MCF 10A (cell line): ENCODE results near the gene C1QTNF6. TPM values are rescaled to one million over a fixed set of nuclear protein-coding genes. Genes with fewer than 3 reads are reported as not detected.

ENCODE experiments used
- BruUV-seq: library from RNA; stranded (reverse); fragments of 400-500 nt; replicated peaks from 2 replicates; lab custom pipeline; 2021; lab: Mats Ljungman, UMichigan
- CTCF ChIA-PET: fragments of 300-600 bp; sonication (Branson Sonifier 250); formaldehyde crosslinking; extraction: SDS; loops from one replicate; lab custom pipeline; 2021; ENCODE audit warnings: antibody characterized with exemption, inconsistent platforms; lab: Yijun Ruan, JAX
- POLR2A ChIA-PET: fragments of 300-600, 350-650 bp; sonication (Branson Sonifier 250); formaldehyde crosslinking; extraction: SDS; loops from one replicate; lab custom pipeline; 2020; ENCODE audit warnings: antibody characterized with exemption, inconsistent platforms; lab: Yijun Ruan, JAX
- DNase-seq: peaks from one replicate; pipeline ENCODE4 v3.0.0-alpha.2; 2018; ENCODE audit not compliant: unreplicated experiment
- H3K27ac Mint-ChIP-seq: one replicate; pipeline ENCODE4 v1.8.0; 2022; ENCODE audit warnings: mild to moderate bottlenecking, low read depth, mixed read lengths; ENCODE audit not compliant: unreplicated experiment
- H3K27me3 Mint-ChIP-seq: one replicate; pipeline ENCODE4 v1.8.0; 2022; ENCODE audit warnings: mixed read lengths; ENCODE audit not compliant: insufficient read depth, unreplicated experiment
- H3K36me3 Mint-ChIP-seq: one replicate; pipeline ENCODE4 v1.8.0; 2022; ENCODE audit warnings: mild to moderate bottlenecking, moderate library complexity, mixed read lengths; ENCODE audit not compliant: insufficient read depth, unreplicated experiment
- H3K4me1 Mint-ChIP-seq: one replicate; pipeline ENCODE4 v1.8.0; 2022; ENCODE audit warnings: mixed read lengths; ENCODE audit not compliant: insufficient read depth, unreplicated experiment
- H3K4me3 Mint-ChIP-seq: one replicate; pipeline ENCODE4 v1.8.0; 2022; ENCODE audit warnings: mild to moderate bottlenecking, moderate library complexity, mixed read lengths; ENCODE audit not compliant: unreplicated experiment
- H3K9me3 Mint-ChIP-seq: one replicate; pipeline ENCODE4 v1.8.0; 2022; ENCODE audit warnings: mixed read lengths; ENCODE audit not compliant: unreplicated experiment
- intact Hi-C: fragments of 100-400 bp; cut with micrococcal nuclease; formaldehyde crosslinking; loops from 2 replicates; pipeline ENCODE4 v1.14.1; 2022
- total RNA-seq: library from RNA; stranded (reverse); gene quantifications from 2 replicates; pipeline ENCODE4 v1.2.3, GENCODE V29; 2022
- TF ChIP-seq, protein P1 (sequence below): fragments of 200-600 bp; IDR thresholded peaks from one replicate; pipeline ENCODE4 v1.8.0; 2022; ENCODE audit warnings: antibody characterized with exemption, mild to moderate bottlenecking; ENCODE audit not compliant: unreplicated experiment

The C1QTNF6 gene
- total RNA-seq, 1 experiment from 2014 or later = 6.6 TPM

DNA sequence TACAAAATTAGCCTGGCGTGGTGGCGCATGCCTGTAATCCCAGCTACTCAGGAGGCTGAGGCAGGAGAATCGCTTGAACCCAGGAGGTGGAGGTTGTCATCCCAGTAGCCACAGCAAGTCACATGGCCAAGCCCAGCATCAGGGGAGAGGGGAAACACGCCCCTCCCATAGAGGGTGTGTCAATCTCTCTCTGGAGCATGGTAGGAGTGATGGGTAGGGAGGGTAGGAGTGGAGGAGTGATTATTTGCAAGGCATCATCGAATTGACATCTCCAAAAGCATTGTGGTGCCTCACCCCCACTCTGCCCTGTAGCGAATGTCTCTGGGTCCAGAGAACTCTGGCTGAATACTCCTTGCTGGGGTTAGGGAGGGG is 30.3 kb upstream of the C1QTNF6 start:
- intact Hi-C loops = no loop called here
- DNase-seq = no peak
- H3K4me1 Mint-ChIP-seq = no peaks in the 10 kb centered on the region
- no peak overlapping the region for H3K4me3 Mint-ChIP-seq
- peaks cover 36% of the 10 kb centered on the region for H3K27me3 Mint-ChIP-seq
- H3K27ac Mint-ChIP-seq = no peak overlapping the region
- TF ChIP-seq, protein P1, sequence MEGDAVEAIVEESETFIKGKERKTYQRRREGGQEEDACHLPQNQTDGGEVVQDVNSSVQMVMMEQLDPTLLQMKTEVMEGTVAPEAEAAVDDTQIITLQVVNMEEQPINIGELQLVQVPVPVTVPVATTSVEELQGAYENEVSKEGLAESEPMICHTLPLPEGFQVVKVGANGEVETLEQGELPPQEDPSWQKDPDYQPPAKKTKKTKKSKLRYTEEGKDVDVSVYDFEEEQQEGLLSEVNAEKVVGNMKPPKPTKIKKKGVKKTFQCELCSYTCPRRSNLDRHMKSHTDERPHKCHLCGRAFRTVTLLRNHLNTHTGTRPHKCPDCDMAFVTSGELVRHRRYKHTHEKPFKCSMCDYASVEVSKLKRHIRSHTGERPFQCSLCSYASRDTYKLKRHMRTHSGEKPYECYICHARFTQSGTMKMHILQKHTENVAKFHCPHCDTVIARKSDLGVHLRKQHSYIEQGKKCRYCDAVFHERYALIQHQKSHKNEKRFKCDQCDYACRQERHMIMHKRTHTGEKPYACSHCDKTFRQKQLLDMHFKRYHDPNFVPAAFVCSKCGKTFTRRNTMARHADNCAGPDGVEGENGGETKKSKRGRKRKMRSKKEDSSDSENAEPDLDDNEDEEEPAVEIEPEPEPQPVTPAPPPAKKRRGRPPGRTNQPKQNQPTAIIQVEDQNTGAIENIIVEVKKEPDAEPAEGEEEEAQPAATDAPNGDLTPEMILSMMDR = no peak
- POLR2A ChIA-PET = no interaction called here
- CTCF ChIA-PET = interaction anchor here (0.9 kb wide), 1 partner anchor 175 kb away, joined by 5 read pairs; no protein-coding TSS in a partner anchor
- peaks cover 7% of the 10 kb centered on the region for H3K36me3 Mint-ChIP-seq
- no TSS peak for BruUV-seq
- no peaks in the 10 kb centered on the region for H3K9me3 Mint-ChIP-seq

DNA sequence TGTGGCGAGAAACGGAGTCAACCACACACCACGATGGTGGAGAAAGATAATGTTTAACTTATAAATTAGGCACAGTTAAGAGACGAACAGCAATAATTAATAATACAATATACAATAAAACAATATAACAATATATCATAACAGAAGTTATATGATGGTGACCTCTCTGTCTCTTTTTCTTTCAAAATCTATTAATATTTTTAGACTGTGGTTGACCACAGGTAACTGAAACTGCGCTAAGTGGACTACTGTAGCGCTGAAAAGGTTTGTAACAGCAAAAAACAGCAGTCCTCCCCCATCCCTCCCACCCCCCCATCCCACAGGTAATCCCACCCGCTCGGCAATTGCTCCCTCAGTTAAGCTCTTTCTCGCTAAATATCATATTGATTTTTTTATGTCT is 27.8 kb upstream of the C1QTNF6 start:
- no TSS peak for BruUV-seq
- TF ChIP-seq, protein P1 = no peak
- ChIA-PET CTCF (interaction anchor here (0.6 to 3.0 kb wide), 3 partner anchors 17 to 133 kb away, joined by 3 to 12 read pairs (median 9); no protein-coding TSS in a partner anchor), POLR2A (no interaction called here)
- H3K27me3 Mint-ChIP-seq = peaks cover 36% of the 10 kb centered on the region
- H3K27ac Mint-ChIP-seq = no peak overlapping the region
- no peak for DNase-seq
- no peaks in the 10 kb centered on the region for H3K36me3 Mint-ChIP-seq
- H3K9me3 Mint-ChIP-seq = no peaks in the 10 kb centered on the region
- H3K4me3 Mint-ChIP-seq = no peak overlapping the region
- intact Hi-C loops = no loop called here
- H3K4me1 Mint-ChIP-seq = peaks cover 7% of the 10 kb centered on the region

DNA sequence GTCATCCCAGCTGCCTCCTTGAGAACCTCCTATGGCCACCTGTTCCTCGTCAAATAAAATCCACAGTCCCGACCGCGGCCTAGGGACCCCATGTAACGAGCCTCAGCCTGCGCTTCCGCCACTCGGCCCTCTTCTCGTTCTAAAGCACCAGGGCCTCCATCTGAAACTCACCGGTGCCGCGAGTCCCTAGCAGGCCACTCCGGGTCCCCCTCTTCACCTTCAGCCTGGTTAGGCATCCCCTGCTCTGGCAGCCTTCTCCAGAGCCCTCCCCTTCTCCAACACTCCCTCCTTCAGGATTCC is 26.6 kb upstream of the C1QTNF6 start:
- ChIA-PET POLR2A (no interaction called here), CTCF (no interaction called here)
- TF ChIP-seq, protein P1 = no peak
- Mint-ChIP-seq H3K27me3 (peaks cover 35% of the 10 kb centered on the region), H3K4me1 (peaks cover 7% of the 10 kb centered on the region), H3K36me3 (no peaks in the 10 kb centered on the region), H3K4me3 (no peak overlapping the region), H3K27ac (peak overlapping the region; percentile 8), H3K9me3 (no peaks in the 10 kb centered on the region)
- DNase-seq = no peak
- intact Hi-C loops = no loop called here
- BruUV-seq = no TSS peak

DNA sequence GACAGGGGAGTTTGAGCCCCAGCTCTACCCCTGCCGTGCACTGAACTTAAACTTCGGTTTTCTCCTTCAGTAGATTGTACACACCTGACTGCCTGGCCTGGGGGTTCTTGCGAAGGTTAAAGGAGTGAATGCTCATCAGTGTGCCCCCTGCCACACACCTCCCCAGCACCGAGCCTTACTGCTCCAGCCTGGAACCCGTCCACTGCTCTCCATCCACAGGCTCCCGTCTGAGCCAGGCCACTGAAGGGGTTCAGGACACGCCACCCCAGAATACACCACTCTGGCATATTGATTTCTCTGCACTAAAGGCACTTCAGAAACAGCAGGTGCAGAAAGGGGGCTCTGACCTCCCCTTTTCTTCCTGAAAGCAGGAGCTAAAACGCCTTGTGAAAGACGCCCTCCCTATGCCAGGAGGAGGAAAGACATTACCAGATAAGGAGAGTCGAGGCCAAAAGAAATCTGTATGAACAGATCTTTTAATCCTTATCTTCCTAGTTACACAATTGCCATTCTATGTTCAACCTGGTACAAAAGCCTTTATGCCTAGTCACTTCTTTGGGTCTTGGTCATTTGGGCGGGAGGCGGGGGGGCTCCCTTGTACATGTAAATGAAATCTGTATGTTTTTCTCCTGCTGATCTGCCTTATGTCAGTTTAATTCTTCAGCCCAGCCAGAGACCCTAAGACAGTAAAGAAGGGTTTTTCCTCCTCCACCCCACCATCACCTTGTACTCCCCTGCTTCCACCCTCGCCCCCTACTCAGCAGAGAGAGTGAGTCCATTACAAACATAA is 26.1 kb upstream of the C1QTNF6 start:
- no TSS peak for BruUV-seq
- Mint-ChIP-seq H3K36me3 (no peaks in the 10 kb centered on the region), H3K27ac (peak overlapping the region; percentile 8), H3K4me1 (peaks cover 7% of the 10 kb centered on the region), H3K27me3 (peaks cover 30% of the 10 kb centered on the region), H3K4me3 (no peak overlapping the region), H3K9me3 (no peaks in the 10 kb centered on the region)
- CTCF ChIA-PET = no interaction called here
- TF ChIP-seq, protein P1 = no peak
- POLR2A ChIA-PET = interaction anchor here (1.1 kb wide), 1 partner anchor 15 kb away, joined by 3 read pairs; no protein-coding TSS in a partner anchor
- DNase-seq = no peak
- intact Hi-C loops = no loop called here
